ENCODE measurements around the gene CDK9. TPM values are rescaled to one million over a fixed set of nuclear protein-coding genes. Genes with fewer than 3 reads are reported as not detected.

The CDK9 gene
- total RNA-seq, 2 experiments from 2014 or later = 134 to 136 TPM

- H3K27ac Mint-ChIP-seq = no peak overlapping the region
- peaks cover 19% of the 10 kb centered on the region for H3K4me1 Mint-ChIP-seq
- H3K27me3 Mint-ChIP-seq = no peaks in the 10 kb centered on the region
- no peak overlapping the region for H3K4me3 Mint-ChIP-seq
- DNase-seq (no peak), ATAC-seq (ENCODE audit: low read depth) (no peak)
- POLR2A ChIA-PET = interaction anchor here (0.7 kb wide), 1 partner anchor 90 kb away, joined by 3 read pairs; the partner anchor contains the start of gene PTRH1
- peaks cover 11% of the 10 kb centered on the region for H3K36me3 Mint-ChIP-seq
- H3K9me3 Mint-ChIP-seq = no peaks in the 10 kb centered on the region
These were observed 19.8 kb downstream of the CDK9 start for GRCh38 chr9:127805620-127806019.

DNA sequence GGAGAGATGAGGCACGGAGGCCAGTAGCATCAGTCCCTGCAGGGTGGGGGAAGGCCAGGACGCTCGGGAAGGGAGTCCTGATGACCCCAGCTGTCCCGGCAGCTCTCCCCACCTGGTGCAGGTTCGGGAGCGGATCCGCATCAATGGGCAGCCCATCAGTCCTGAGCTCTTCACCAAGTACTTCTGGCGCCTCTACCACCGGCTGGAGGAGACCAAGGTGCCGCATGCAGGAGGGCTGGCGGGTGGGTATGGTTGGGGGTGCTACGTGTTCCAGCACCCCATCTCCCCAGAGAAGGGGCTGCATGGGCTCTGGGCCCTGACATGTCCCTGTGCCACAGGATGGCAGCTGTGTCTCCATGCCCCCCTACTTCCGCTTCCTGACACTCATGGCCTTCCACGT is 21.0 kb downstream of the CDK9 start:
- Mint-ChIP-seq H3K36me3 (peaks cover 13% of the 10 kb centered on the region), H3K9me3 (no peaks in the 10 kb centered on the region), H3K4me1 (peaks cover 15% of the 10 kb centered on the region), H3K27ac (no peak overlapping the region), H3K27me3 (no peaks in the 10 kb centered on the region), H3K4me3 (no peak overlapping the region)
- ATAC-seq (ENCODE audit: low read depth) = no peak
- POLR2A ChIA-PET = interaction anchor here (1.2 kb wide), 1 partner anchor 10 kb away, joined by 4 read pairs; no protein-coding TSS in a partner anchor
- DNase-seq = no peak

DNA sequence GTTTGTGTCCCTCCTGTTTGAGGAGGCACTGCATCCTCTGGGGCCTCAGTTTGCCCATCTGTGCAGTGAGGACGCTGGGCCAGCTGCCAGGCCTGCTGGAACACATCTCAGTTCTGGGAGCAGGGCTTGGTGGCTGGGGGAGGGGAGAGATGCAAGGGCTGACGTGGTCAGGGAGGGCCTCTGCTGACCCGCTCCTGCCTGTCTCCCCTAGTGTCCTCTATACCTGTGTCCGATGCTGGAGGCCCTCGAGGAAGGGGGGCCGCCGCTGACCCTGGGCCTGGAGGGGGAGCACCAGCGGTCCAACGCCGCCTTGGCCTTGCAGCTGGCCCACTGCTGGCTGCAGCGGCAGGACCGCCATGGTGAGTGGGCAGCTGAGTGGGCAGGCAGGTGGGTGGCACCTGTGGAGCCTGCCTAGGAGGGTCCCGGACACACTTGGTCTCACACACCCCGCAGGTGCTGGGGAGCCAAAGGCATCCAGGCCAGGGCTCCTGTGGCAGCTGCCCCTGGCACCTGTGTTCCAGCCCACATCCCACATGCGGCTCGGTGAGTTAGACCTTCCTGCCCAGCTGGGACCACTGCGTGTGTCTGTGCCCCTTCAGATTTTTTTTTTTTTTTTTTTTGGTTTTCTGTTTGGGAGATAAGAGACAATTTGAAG is 22.6 kb downstream of the CDK9 start:
- Mint-ChIP-seq H3K9me3 (no peaks in the 10 kb centered on the region), H3K4me1 (peaks cover 14% of the 10 kb centered on the region), H3K27ac (peak overlapping the region; percentile 30), H3K36me3 (peaks cover 11% of the 10 kb centered on the region), H3K4me3 (no peak overlapping the region), H3K27me3 (no peaks in the 10 kb centered on the region)
- POLR2A ChIA-PET = interaction anchor here (0.6 to 1.1 kb wide), 7 partner anchors 10 to 376 kb away, joined by 3 to 6 read pairs (median 5); no protein-coding TSS in a partner anchor
- no peak for DNase-seq
- no peak for ATAC-seq (ENCODE audit: low read depth)

- Mint-ChIP-seq H3K4me1 (peaks cover 10% of the 10 kb centered on the region), H3K4me3 (no peak overlapping the region), H3K36me3 (peaks cover 11% of the 10 kb centered on the region), H3K27ac (peak overlapping the region; percentile 16), H3K27me3 (no peaks in the 10 kb centered on the region), H3K9me3 (no peaks in the 10 kb centered on the region)
- no peak for DNase-seq
- POLR2A ChIA-PET = interaction anchor here (0.6 to 1.1 kb wide), 7 partner anchors 9 to 375 kb away, joined by 3 to 6 read pairs (median 5); no protein-coding TSS in a partner anchor
- peak; percentile 27 for ATAC-seq (ENCODE audit: low read depth)
These were observed 23.2 kb downstream of the CDK9 start for GRCh38 chr9:127809002-127809539.

- no peak for ATAC-seq (ENCODE audit: low read depth)
- peaks cover 11% of the 10 kb centered on the region for H3K36me3 Mint-ChIP-seq
- no peaks in the 10 kb centered on the region for H3K27me3 Mint-ChIP-seq
- H3K4me1 Mint-ChIP-seq = peaks cover 6% of the 10 kb centered on the region
- H3K4me3 Mint-ChIP-seq = no peak overlapping the region
- POLR2A ChIA-PET = interaction anchor here (1.0 to 1.1 kb wide), 3 partner anchors 9 to 25 kb away, joined by 5 read pairs; no protein-coding TSS in a partner anchor
- H3K9me3 Mint-ChIP-seq = no peaks in the 10 kb centered on the region
- no peak for DNase-seq
- peak overlapping the region; percentile 16 for H3K27ac Mint-ChIP-seq
These were observed 23.9 kb downstream of the CDK9 start for GRCh38 chr9:127809540-127810377.

- Mint-ChIP-seq H3K4me3 (no peak overlapping the region), H3K27ac (no peak overlapping the region), H3K36me3 (peaks cover 10% of the 10 kb centered on the region), H3K9me3 (no peaks in the 10 kb centered on the region), H3K27me3 (no peaks in the 10 kb centered on the region), H3K4me1 (peaks cover 6% of the 10 kb centered on the region)
- no peak for DNase-seq
- ATAC-seq (ENCODE audit: low read depth) = no peak
- POLR2A ChIA-PET = no interaction called here
These were observed 24.7 kb downstream of the CDK9 start for GRCh38 chr9:127810378-127811187.

DNA sequence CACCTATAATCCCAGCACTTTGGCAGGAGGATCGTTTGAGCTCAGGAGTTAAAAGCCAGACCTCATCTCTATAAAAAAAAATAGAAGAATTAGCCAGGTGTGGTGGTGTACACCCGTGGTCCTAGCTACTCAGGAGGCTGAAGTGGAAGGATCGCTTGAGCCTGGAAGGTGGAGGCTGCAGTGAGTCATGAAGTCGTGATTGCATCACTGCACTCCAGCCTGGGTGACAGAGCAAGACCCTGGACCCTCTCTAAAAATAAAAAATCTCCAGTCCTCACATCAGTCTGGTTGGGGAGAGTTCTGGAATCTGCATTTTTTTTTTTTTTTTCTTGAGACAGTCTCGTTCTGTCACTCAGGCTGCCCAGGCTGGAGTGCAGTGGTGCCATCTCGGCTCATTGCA is 26.2 kb downstream of the CDK9 start:
- peaks cover 6% of the 10 kb centered on the region for H3K36me3 Mint-ChIP-seq
- ATAC-seq (ENCODE audit: low read depth) (no peak), DNase-seq (no peak)
- H3K4me3 Mint-ChIP-seq = no peak overlapping the region
- H3K9me3 Mint-ChIP-seq = no peaks in the 10 kb centered on the region
- POLR2A ChIA-PET = no interaction called here
- H3K27ac Mint-ChIP-seq = no peak overlapping the region
- H3K27me3 Mint-ChIP-seq = no peaks in the 10 kb centered on the region
- no peaks in the 10 kb centered on the region for H3K4me1 Mint-ChIP-seq

DNA sequence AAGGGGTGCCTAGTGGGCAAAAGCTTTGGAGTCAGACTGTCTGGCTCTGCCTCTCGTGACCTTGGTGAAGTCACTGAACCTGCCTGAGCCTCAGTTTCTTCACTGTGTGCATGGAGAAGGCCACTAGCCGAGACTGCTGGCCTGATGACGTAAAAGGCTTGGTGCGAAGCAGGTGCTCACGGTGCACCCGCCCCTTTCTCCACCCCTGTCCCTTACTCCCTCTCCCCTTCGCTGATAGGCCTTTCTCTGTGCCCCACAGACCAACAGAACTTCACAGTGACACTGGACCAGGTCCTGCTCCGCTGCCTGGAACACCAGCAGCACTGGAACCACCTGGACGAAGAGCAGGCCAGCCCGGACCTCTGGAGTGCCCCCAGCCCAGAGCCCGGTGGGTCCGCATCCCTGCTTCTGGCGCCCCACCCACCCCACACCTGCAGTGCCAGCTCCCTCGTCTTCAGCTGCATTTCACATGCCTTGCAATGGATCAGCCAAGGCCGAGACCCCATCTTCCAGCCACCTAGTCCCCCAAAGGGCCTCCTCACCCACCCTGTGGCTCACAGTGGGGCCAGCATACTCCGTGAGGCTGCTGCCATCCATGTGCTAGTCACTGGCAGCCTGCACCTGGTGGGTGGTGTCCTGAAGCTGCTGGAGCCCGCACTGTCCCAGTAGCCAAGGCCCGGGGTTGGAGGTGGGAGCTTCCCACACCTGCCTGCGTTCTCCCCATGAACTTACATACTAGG is 27.3 kb downstream of the CDK9 start:
- no peak overlapping the region for H3K27ac Mint-ChIP-seq

DNA sequence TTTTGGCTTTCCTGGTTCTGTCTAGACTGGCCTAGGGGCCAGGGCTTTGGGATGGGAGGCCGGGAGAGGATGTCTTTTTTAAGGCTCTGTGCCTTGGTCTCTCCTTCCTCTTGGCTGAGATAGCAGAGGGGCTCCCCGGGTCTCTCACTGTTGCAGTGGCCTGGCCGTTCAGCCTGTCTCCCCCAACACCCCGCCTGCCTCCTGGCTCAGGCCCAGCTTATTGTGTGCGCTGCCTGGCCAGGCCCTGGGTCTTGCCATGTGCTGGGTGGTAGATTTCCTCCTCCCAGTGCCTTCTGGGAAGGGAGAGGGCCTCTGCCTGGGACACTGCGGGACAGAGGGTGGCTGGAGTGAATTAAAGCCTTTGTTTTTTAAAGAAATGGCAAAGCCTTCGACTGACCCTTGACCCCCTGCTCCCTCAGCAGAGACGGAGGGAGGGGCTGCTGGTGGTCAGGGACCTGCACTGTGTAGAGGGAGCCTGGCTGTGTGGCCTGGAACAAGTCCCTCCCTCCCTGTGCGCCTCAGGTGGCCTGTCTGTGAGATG is 27.9 kb downstream of the CDK9 start:
- POLR2A ChIA-PET = interaction anchor here (0.6 kb wide), 1 partner anchor 264 kb away, joined by 4 read pairs; no protein-coding TSS in a partner anchor
- Mint-ChIP-seq H3K9me3 (no peaks in the 10 kb centered on the region), H3K27me3 (no peaks in the 10 kb centered on the region), H3K27ac (no peak overlapping the region), H3K4me1 (no peaks in the 10 kb centered on the region), H3K36me3 (peaks cover 6% of the 10 kb centered on the region), H3K4me3 (no peak overlapping the region)
- DNase-seq (no peak), ATAC-seq (ENCODE audit: low read depth) (no peak)

More for the DNA sequence above, 27.3 kb downstream of the CDK9 start:
- no peak for ATAC-seq (ENCODE audit: low read depth)
- Mint-ChIP-seq H3K4me3 (no peak overlapping the region), H3K36me3 (peaks cover 6% of the 10 kb centered on the region), H3K9me3 (no peaks in the 10 kb centered on the region), H3K27me3 (no peaks in the 10 kb centered on the region), H3K4me1 (no peaks in the 10 kb centered on the region)
- no peak for DNase-seq
- POLR2A ChIA-PET = no interaction called here

GRCh38 chr9:127814619-127815511 is 29.0 kb downstream of the CDK9 start:
- Mint-ChIP-seq H3K4me1 (no peaks in the 10 kb centered on the region), H3K4me3 (no peak overlapping the region), H3K27me3 (no peaks in the 10 kb centered on the region), H3K9me3 (no peaks in the 10 kb centered on the region), H3K36me3 (peaks cover 4% of the 10 kb centered on the region), H3K27ac (no peak overlapping the region)
- ATAC-seq (ENCODE audit: low read depth) (no peak), DNase-seq (no peak)
- POLR2A ChIA-PET = interaction anchor here (0.6 kb wide), 2 partner anchors 18 to 263 kb away, joined by 4 read pairs; no protein-coding TSS in a partner anchor

DNA sequence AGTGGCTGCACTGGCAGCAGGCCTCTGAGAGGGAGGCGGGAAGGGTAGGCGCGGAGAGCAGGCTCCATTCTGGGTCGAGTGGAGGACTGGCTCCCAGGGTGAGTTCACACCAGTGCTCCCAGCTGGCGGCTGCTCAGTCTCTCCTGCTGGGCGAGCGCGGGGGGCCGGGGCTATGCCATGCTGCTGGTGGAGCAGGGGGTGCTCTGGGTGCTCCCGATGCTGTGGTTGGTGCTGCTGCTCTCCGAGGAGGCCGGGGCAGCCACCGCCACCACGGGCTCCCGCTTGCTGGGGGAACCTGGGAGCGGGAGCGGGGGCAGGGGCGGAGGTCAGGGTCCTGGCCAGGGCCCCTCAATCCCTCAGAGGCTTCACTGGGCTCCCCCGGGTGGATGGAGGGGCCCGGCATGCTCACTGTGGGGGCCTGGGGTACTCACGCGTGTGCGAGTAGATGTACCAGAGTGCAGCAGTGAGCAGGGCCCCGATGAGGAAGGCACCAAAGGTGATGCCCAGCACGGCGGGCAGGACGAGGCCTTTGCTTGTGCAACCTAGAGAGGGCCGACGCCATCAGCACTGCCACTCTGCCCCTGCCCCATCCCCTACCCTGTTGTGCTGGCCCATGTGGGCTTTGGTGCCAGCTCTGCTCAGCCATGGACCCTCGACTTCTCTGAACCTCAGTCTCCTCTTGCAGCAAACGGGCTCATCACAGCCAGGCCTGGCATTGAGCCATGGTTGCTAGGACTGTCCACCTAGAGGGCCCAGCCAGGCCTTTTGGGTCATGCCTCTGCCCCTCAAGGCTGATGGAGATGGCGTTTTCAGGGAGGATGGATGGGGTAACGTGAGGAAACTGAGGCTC is 29.9 kb downstream of the CDK9 start:
- H3K4me3 Mint-ChIP-seq = no peak overlapping the region
- POLR2A ChIA-PET = no interaction called here
- H3K27me3 Mint-ChIP-seq = no peaks in the 10 kb centered on the region
- peaks cover 2% of the 10 kb centered on the region for H3K36me3 Mint-ChIP-seq
- no peak for DNase-seq
- no peak overlapping the region for H3K27ac Mint-ChIP-seq
- no peak for ATAC-seq (ENCODE audit: low read depth)
- no peaks in the 10 kb centered on the region for H3K9me3 Mint-ChIP-seq
- H3K4me1 Mint-ChIP-seq = no peaks in the 10 kb centered on the region
